AG04450 (cell line): Measurements from ENCODE around the gene IPO11. TPM values are rescaled to one million over a fixed set of nuclear protein-coding genes. Genes with fewer than 3 reads are reported as not detected.

Experiments
- CTCF ChIA-PET: fragments of 300-600, 350-600 bp; formaldehyde crosslinking; extraction: SDS; loops from one replicate; lab custom pipeline; 2022; ENCODE audit warnings: antibody characterized with exemption, inconsistent platforms; lab: Charles Lee
- POLR2A ChIA-PET: fragments of 350-600 bp; formaldehyde crosslinking; extraction: SDS; loops from one replicate; lab custom pipeline; 2021; ENCODE audit warnings: antibody characterized with exemption, inconsistent platforms; lab: Yijun Ruan, JAX
- DNase-seq: peaks from one replicate; pipeline ENCODE4 v3.0.0-alpha.2; 2011; ENCODE audit warnings: low read depth, low spot score
- H3K27ac ChIP-seq: one replicate; pipeline ENCODE4 v1.5.1; 2012; ENCODE audit warnings: low read depth, low read length, control low read depth
- H3K27me3 ChIP-seq: one replicate; pipeline ENCODE4 v1.6.0; 2012; ENCODE audit warnings: low read length; ENCODE audit not compliant: control insufficient read depth, insufficient read depth
- H3K4me3 ChIP-seq: 2 replicates; pipeline ENCODE4 v1.5.1; 2011; ENCODE audit warnings: mild to moderate bottlenecking, low read depth, low read length, control low read depth
- H3K9me3 ChIP-seq: 2 replicates; pipeline ENCODE4 v1.5.1; 2012; ENCODE audit warnings: low read length; ENCODE audit not compliant: control insufficient read depth, insufficient read depth
- CTCF ChIP-seq: IDR thresholded peaks from 2 replicates; pipeline ENCODE4 v1.5.1; 2011; ENCODE audit warnings: low read depth, low read length, control low read depth, inconsistent platforms
- polyA plus RNA-seq: library from polyadenylated mRNA; depleted of rRNA; stranded (reverse); fragments of >200 nt; gene quantifications from 2 replicates; pipeline ENCODE4 v1.2.3, GENCODE V29; 2011

IPO11 gene
- polyA plus RNA-seq, 1 experiment, result 24.0 TPM

- DNase-seq, result no peak
- POLR2A ChIA-PET, result no interaction called here
- TF ChIP-seq CTCF, result no peak
- Histone ChIP-seq H3K9me3 (no peaks in the 10 kb centered on the region), H3K4me3 (no peak overlapping the region), H3K27me3 (no peaks in the 10 kb centered on the region), H3K27ac (no peak overlapping the region)
- CTCF ChIA-PET, result interaction anchor here (1.5 kb wide), 1 partner anchor 35 kb away, joined by 5 read pairs; no protein-coding TSS in a partner anchor
Observed at GRCh38 chr5:62494772-62495171, 82.2 kb downstream of the IPO11 start.

GRCh38 chr5:62496876-62497275 lies 84.3 kb downstream of the IPO11 start:
- TF ChIP-seq CTCF, result no peak
- CTCF ChIA-PET, result interaction anchor here (0.6 kb wide), 1 partner anchor 832 kb away, joined by 10 read pairs; no protein-coding TSS in a partner anchor
- DNase-seq, result no peak
- no peak overlapping the region for H3K27ac ChIP-seq
- no peaks in the 10 kb centered on the region for H3K27me3 ChIP-seq
- no peaks in the 10 kb centered on the region for H3K9me3 ChIP-seq
- H3K4me3 ChIP-seq, result no peak overlapping the region
- POLR2A ChIA-PET, result no interaction called here

GRCh38 chr5:62498961-62499360 lies 86.4 kb downstream of the IPO11 start:
- no peak for TF ChIP-seq CTCF
- H3K27me3 ChIP-seq, result no peaks in the 10 kb centered on the region
- no peak overlapping the region for H3K4me3 ChIP-seq
- no peak overlapping the region for H3K27ac ChIP-seq
- H3K9me3 ChIP-seq, result no peaks in the 10 kb centered on the region
- POLR2A ChIA-PET, result no interaction called here
- CTCF ChIA-PET, result interaction anchor here (1.2 kb wide), 1 partner anchor 39 kb away, joined by 3 read pairs; no protein-coding TSS in a partner anchor
- DNase-seq, result no peak

GRCh38 chr5:62499756-62500155 lies 87.2 kb downstream of the IPO11 start:
- no peak overlapping the region for H3K27ac ChIP-seq
- CTCF ChIA-PET, result interaction anchor here (1.2 kb wide), 1 partner anchor 40 kb away, joined by 3 read pairs; no protein-coding TSS in a partner anchor
- H3K9me3 ChIP-seq, result no peaks in the 10 kb centered on the region
- POLR2A ChIA-PET, result no interaction called here
- no peak overlapping the region for H3K4me3 ChIP-seq
- TF ChIP-seq CTCF, result no peak
- no peaks in the 10 kb centered on the region for H3K27me3 ChIP-seq
- no peak for DNase-seq

- no peaks in the 10 kb centered on the region for H3K27me3 ChIP-seq
- ChIA-PET POLR2A (no interaction called here), CTCF (no interaction called here)
- TF ChIP-seq CTCF, result no peak
- H3K9me3 ChIP-seq, result no peaks in the 10 kb centered on the region
- H3K27ac ChIP-seq, result no peak overlapping the region
- no peak for DNase-seq
- H3K4me3 ChIP-seq, result no peak overlapping the region
Observed at GRCh38 chr5:62502456-62503101, 90.0 kb downstream of the IPO11 start.
